ENCODE measurements around the gene SBF1. TPM values are rescaled to one million over a fixed set of nuclear protein-coding genes. Genes with fewer than 3 reads are reported as not detected.
"Not testable (repeated sequence)": the region's sequence is repeated elsewhere in the genome, so short reads cannot be mapped to it uniquely, and the experiment has no call there.

SBF1 gene
- total RNA-seq, 1 experiment from 2014 or later = 97.2 TPM

- no TSS peak for BruUV-seq (replicated peaks)
- H3K27ac ChIP-seq (ENCODE audit: low read depth, low read length, poor library complexity, severe bottlenecking) = peak overlapping the region; percentile 80
- peaks cover 21% of the 10 kb centered on the region for H3K36me3 ChIP-seq (ENCODE audit: insufficient read depth, low read length, poor library complexity, severe bottlenecking)
- ChIA-PET POLR2A (ENCODE audit: low non-redundant PET) (no interaction called here), CTCF (interaction anchor here (0.6 to 1.1 kb wide), 2 partner anchors 15 to 32 kb away, joined by 3 to 11 read pairs; no protein-coding TSS in a partner anchor)
- H3K4me3 ChIP-seq (ENCODE audit: low read depth, low read length, poor library complexity, severe bottlenecking) = no peak overlapping the region
- no peaks in the 10 kb centered on the region for H3K9me3 ChIP-seq (ENCODE audit: low read depth, low read length, poor library complexity, severe bottlenecking)
- TF ChIP-seq CTCF (conservative IDR thresholded peaks at IDR 0.05; ENCODE audit: low read depth, low read length) (no peak), EZH2 (IDR thresholded peaks at IDR 0.05; ENCODE audit: borderline replicate concordance, low read depth, low read length, poor library complexity, severe bottlenecking) (no peak)
- H3K27me3 ChIP-seq (replicated peaks; ENCODE audit: insufficient read depth, low read depth, low read length, poor library complexity) = no peaks in the 10 kb centered on the region
- H3K4me1 ChIP-seq (ENCODE audit: insufficient read depth, low read length, poor library complexity, severe bottlenecking) = peaks cover 28% of the 10 kb centered on the region
- no peak for DNase-seq (ENCODE audit: low spot score)
- intact Hi-C loops (cut with micrococcal nuclease; ENCODE audit: unreplicated experiment) = no loop called here
Observed at GRCh38 chr22:50398831-50399648, 75.8 kb downstream of the SBF1 start.

- H3K4me3 ChIP-seq (ENCODE audit: low read depth, low read length, poor library complexity, severe bottlenecking); CTCF ChIA-PET; BruUV-seq (replicated peaks); H3K9me3 ChIP-seq (ENCODE audit: low read depth, low read length, poor library complexity, severe bottlenecking); DNase-seq (ENCODE audit: low spot score); H3K27me3 ChIP-seq (replicated peaks; ENCODE audit: insufficient read depth, low read depth, low read length, poor library complexity); intact Hi-C loops (cut with micrococcal nuclease; ENCODE audit: unreplicated experiment); POLR2A ChIA-PET (ENCODE audit: low non-redundant PET): not testable (repeated sequence)
- H3K4me1 ChIP-seq (ENCODE audit: insufficient read depth, low read length, poor library complexity, severe bottlenecking) = peaks cover 28% of the 10 kb centered on the region
- H3K27ac ChIP-seq (ENCODE audit: low read depth, low read length, poor library complexity, severe bottlenecking) = peak overlapping the region; percentile 49
- H3K36me3 ChIP-seq (ENCODE audit: insufficient read depth, low read length, poor library complexity, severe bottlenecking) = peaks cover 24% of the 10 kb centered on the region
Observed at GRCh38 chr22:50397371-50398060, 77.3 kb downstream of the SBF1 start.

DNA sequence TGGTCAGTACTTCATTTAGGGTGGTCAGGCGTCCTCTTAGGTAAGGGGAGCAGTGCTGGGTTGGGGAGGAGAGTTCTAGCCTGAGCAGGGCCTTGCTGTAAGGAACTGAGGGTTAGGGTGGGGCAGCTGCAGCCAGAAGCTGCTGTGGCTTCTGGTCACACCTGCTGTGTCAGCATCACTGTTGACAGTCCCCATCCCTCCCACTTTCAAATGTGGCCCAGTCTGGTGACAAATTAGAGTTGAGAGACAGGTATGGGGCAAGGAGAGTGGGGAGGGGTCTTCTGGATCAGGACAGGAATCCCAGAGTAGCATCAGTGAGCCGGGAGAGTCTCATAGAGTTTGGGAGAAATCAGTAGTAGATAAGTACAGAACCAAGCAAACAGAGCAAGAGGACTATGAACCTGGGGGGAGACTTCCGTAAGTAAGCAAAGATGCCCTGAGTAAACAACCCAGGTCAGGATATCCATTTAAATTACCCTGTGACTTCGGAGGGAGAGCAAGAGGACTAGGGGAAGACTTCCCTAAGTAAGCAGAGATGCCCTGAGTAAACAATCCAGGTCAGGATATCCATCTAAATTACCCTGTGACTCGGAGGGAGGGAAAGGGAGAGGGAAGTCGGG lies 78.0 kb downstream of the SBF1 start:
- Histone ChIP-seq H3K4me3 (ENCODE audit: low read depth, low read length, poor library complexity, severe bottlenecking) (no peak overlapping the region), H3K27ac (ENCODE audit: low read depth, low read length, poor library complexity, severe bottlenecking) (peak overlapping the region; percentile 49), H3K9me3 (ENCODE audit: low read depth, low read length, poor library complexity, severe bottlenecking) (no peaks in the 10 kb centered on the region), H3K27me3 (replicated peaks; ENCODE audit: insufficient read depth, low read depth, low read length, poor library complexity) (no peaks in the 10 kb centered on the region), H3K36me3 (ENCODE audit: insufficient read depth, low read length, poor library complexity, severe bottlenecking) (peaks cover 24% of the 10 kb centered on the region), H3K4me1 (ENCODE audit: insufficient read depth, low read length, poor library complexity, severe bottlenecking) (peaks cover 28% of the 10 kb centered on the region)
- DNase-seq (ENCODE audit: low spot score) = no peak
- CTCF ChIA-PET = no interaction called here
- POLR2A ChIA-PET (ENCODE audit: low non-redundant PET) = no interaction called here
- intact Hi-C loops (cut with micrococcal nuclease; ENCODE audit: unreplicated experiment) = no loop called here
- no TSS peak for BruUV-seq (replicated peaks)
- TF ChIP-seq CTCF (conservative IDR thresholded peaks at IDR 0.05; ENCODE audit: low read depth, low read length) (no peak), EZH2 (IDR thresholded peaks at IDR 0.05; ENCODE audit: borderline replicate concordance, low read depth, low read length, poor library complexity, severe bottlenecking) (no peak)

Other genes with a start within 250 kb of the SBF1 start
- gene TUBGCP6, start 230.0 kb downstream of the SBF1 start, total RNA-seq (2021) = 31.0 and 33.1 TPM in 2 replicates
- gene HDAC10, start 223.8 kb downstream of the SBF1 start, total RNA-seq (2021) = 38.6 and 42.8 TPM in 2 replicates
- 20.8 and 27.5 TPM in 2 replicates for gene MAPK12, start 213.4 kb downstream of the SBF1 start, total RNA-seq (2021)
- 5.4 and 10.4 TPM in 2 replicates for gene MAPK11, start 204.7 kb downstream of the SBF1 start, total RNA-seq (2021)
- 155 and 173 TPM in 2 replicates for gene PLXNB2, start 167.4 kb downstream of the SBF1 start, total RNA-seq (2021)
- 5.3 and 10.8 TPM in 2 replicates for gene DENND6B, start 148.0 kb downstream of the SBF1 start, total RNA-seq (2021)
- 64.6 and 66.7 TPM in 2 replicates for gene PPP6R2, start 131.7 kb downstream of the SBF1 start, total RNA-seq (2021)
- gene ADM2, start 6.5 kb upstream of the SBF1 start, total RNA-seq (2021) = 5.4 and 9.8 TPM in 2 replicates
- 0.32 and 0.46 TPM in 2 replicates for gene MIOX, start 11.8 kb upstream of the SBF1 start, total RNA-seq (2021)
- 79.2 and 79.3 TPM in 2 replicates for gene LMF2, start 32.7 kb upstream of the SBF1 start, total RNA-seq (2021)
- gene NCAPH2, start 33.2 kb upstream of the SBF1 start, total RNA-seq (2021) = 135 TPM in 2 replicates
- gene SCO2, start 50.6 kb upstream of the SBF1 start, total RNA-seq (2021) = 0.44 and 5.4 TPM in 2 replicates
- 0.58 and 0.98 TPM in 2 replicates for gene TYMP, start 55.0 kb upstream of the SBF1 start, total RNA-seq (2021)
- 1.4 and 1.6 TPM in 2 replicates for gene KLHDC7B, start 70.9 kb upstream of the SBF1 start, total RNA-seq (2021)
- not detected in 2 replicates for gene SYCE3, start 87.9 kb upstream of the SBF1 start, total RNA-seq (2021)
- gene CPT1B, start 103.4 kb upstream of the SBF1 start, total RNA-seq (2021) = 19.2 and 28.3 TPM in 2 replicates
- gene CHKB, start 107.8 kb upstream of the SBF1 start, total RNA-seq (2021) = 47.6 and 51.4 TPM in 2 replicates
- gene MAPK8IP2, start 125.8 kb upstream of the SBF1 start, total RNA-seq (2021) = 7.8 and 11.5 TPM in 2 replicates
- gene ARSA, start 153.1 kb upstream of the SBF1 start, total RNA-seq (2021) = 15.6 and 19.6 TPM in 2 replicates
- 4.4 and 6.4 TPM in 2 replicates for gene SHANK3, start 197.8 kb upstream of the SBF1 start, total RNA-seq (2021)

All from A673 (cell line).